Measurements from ENCODE around the gene ARRB2. TPM values are rescaled to one million over a fixed set of nuclear protein-coding genes. Genes with fewer than 3 reads are reported as not detected.

The ARRB2 gene
- polyA plus RNA-seq, 2 of the 4 experiments (the other 2 are of a cell fraction), result 61.0 to 73.1 TPM

DNA sequence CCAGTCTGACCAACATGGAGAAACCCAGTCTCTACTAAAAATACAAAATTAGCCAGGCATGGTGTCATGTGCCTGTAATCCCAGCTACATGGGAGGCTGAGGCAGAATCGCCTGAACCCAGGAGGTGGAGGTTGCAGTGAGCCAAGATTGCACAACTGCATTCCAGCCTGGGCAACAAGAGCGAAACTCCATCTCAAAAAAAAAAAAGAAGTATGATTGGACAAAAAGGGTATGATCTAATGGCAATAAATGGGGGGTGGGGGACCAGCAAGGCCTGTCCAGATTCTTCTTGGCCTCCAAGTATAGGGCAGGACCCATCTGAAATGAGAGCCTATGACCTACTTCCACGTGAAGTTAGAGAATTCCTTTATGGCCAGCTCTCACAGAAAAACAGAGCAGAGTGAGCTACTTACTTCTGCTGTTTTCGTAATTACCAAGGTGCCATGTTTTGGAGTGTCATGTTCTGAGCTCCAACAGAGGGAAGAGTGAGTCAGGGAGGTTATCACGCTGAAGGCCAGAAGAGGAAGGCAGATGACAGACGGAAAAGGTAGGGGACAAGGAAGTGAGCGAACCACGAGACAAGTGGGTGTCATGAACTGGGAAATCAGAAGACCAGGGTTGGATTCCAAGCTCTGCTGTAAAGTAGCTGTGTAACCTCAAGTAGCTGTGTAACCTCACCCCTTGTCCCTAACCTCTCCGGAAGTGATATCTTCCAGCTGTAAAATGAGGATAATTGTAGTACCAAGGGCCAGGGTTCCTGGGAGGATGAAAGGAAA lies 25.6 kb downstream of the ARRB2 start:
- Histone ChIP-seq H3K4me1 (peaks cover 15% of the 10 kb centered on the region), H3K27ac (no peak overlapping the region), H3K9me3 (no peaks in the 10 kb centered on the region), H3K4me3 (no peak overlapping the region), H3K4me2 (no peak overlapping the region)
- no peak for ATAC-seq
- no peak for TF ChIP-seq POLR2AphosphoS2 (conservative IDR thresholded peaks at IDR 0.05; ENCODE audit: low read length)
- peak in 1 of 2 experiments; percentile 54; a peak in 2 of 4 replicates for TF ChIP-seq CEBPB (IDR thresholded peaks at IDR 0.05)
- POLR2A ChIA-PET, result interaction anchor here (1.1 to 1.2 kb wide), 3 partner anchors 32 to 204 kb away, joined by 3 to 5 read pairs (median 5); partner anchors contain the start of genes PELP1, RNF167 and SLC25A11
- WGBS (ENCODE audit: missing lambda C conversion rate), result 83% methylated on average over 9 of the region's 9 CpGs
- no peak for FAIRE-seq
- DNase-seq (ENCODE audit: low read depth in 1 of 2, low spot score in 1 of 2), result no peak
- CTCF ChIA-PET, result interaction anchor here (1.0 to 10.2 kb wide), 13 partner anchors 20 to 327 kb away, joined by 3 to 115 read pairs (median 4); partner anchors contain the start of genes ARRB2, GLTPD2 and VMO1

DNA sequence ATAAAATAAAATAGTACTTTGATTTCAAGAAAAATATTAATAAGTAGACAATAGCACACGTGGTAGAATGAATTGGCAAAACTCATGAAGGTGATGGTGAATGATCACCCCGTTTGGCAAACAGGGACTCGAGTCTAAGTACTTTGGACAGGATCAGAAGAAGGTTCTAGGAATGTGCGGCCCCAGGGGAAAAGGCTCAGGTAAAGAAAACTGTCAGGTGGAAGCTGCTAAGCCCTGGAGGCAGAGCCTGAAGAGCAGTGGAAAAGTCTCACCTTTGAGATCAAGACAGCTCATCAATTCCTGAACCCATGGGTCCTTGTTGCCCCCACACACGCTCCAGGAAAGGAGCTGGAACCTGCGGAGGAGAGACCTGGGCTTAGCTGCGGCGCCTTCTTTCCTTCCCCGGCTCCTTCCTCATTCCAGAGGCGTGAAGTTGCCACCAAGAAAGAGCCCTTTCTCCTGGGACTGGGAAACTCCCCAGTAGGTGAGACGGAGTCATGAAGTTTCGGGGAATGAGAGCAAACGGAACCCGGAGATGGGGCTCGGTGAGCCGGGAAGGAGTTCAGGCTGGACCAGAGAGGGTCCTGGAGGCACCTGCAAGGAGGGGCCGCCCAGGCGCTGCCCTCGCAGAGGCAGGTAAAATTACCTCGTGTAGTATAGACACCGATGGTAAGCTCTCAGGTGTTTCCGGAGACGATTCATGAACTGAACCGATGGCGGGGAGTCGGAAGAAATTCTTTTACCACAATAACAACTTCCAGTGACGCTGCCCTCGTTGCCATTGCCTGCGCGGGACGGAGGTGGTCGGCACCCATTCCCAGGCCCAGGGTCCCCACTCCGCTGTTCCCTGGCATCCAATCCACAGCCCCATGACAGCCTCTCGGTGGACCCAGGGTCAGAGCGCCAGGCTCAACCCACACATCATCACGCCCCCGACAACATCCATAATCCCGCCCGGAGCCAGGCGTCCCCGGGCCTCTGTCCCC lies 28.0 kb downstream of the ARRB2 start:
- H3K4me1 ChIP-seq, result peaks cover 9% of the 10 kb centered on the region
- FAIRE-seq (no peak), ATAC-seq (peak in 1 of 2 experiments; percentile 6; a peak in 2 of 6 replicates), DNase-seq (ENCODE audit: low read depth in 1 of 2, low spot score in 1 of 2) (no peak)
- ChIA-PET POLR2A (interaction anchor here (1.0 to 1.8 kb wide), 2 partner anchors 28 to 52 kb away, joined by 3 to 6 read pairs; no protein-coding TSS in a partner anchor), CTCF (interaction anchor here (0.6 to 10.2 kb wide), 6 partner anchors 10 to 172 kb away, joined by 3 to 115 read pairs (median 3); partner anchors contain the start of genes ARRB2, GLTPD2 and VMO1)
- peak overlapping the region; percentile 99 for H3K4me2 ChIP-seq
- H3K9me3 ChIP-seq, result no peaks in the 10 kb centered on the region
- peak overlapping the region; percentile 86 for H3K4me3 ChIP-seq
- 75% methylated on average over 41 of the region's 41 CpGs for WGBS (ENCODE audit: missing lambda C conversion rate)
- no peak for TF ChIP-seq ZFP36 (IDR thresholded peaks at IDR 0.05; ENCODE audit: borderline replicate concordance, partially characterized antibody)
- TF ChIP-seq, protein P1, sequence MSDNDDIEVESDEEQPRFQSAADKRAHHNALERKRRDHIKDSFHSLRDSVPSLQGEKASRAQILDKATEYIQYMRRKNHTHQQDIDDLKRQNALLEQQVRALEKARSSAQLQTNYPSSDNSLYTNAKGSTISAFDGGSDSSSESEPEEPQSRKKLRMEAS (IDR thresholded peaks at IDR 0.05), result no peak
- TF ChIP-seq MAFK (IDR thresholded peaks at IDR 0.05; ENCODE audit: partially characterized antibody), result no peak
- TF ChIP-seq, protein P2, sequence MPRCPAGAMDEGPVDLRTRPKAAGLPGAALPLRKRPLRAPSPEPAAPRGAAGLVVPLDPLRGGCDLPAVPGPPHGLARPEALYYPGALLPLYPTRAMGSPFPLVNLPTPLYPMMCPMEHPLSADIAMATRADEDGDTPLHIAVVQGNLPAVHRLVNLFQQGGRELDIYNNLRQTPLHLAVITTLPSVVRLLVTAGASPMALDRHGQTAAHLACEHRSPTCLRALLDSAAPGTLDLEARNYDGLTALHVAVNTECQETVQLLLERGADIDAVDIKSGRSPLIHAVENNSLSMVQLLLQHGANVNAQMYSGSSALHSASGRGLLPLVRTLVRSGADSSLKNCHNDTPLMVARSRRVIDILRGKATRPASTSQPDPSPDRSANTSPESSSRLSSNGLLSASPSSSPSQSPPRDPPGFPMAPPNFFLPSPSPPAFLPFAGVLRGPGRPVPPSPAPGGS (IDR thresholded peaks at IDR 0.05), result no peak
- TF ChIP-seq POLR2A (IDR thresholded peaks at IDR 0.05; ENCODE audit: low read length), result no peak
- no peak for TF ChIP-seq ZSCAN20 (CRISPR knock-in tag; IDR thresholded peaks at IDR 0.05)
- TF ChIP-seq HOXB13 (CRISPR knock-in tag; IDR thresholded peaks at IDR 0.05; ENCODE audit: low read depth), result no peak
- TF ChIP-seq HOXB5 (CRISPR knock-in tag; IDR thresholded peaks at IDR 0.05), result no peak
- TF ChIP-seq, protein P3, sequence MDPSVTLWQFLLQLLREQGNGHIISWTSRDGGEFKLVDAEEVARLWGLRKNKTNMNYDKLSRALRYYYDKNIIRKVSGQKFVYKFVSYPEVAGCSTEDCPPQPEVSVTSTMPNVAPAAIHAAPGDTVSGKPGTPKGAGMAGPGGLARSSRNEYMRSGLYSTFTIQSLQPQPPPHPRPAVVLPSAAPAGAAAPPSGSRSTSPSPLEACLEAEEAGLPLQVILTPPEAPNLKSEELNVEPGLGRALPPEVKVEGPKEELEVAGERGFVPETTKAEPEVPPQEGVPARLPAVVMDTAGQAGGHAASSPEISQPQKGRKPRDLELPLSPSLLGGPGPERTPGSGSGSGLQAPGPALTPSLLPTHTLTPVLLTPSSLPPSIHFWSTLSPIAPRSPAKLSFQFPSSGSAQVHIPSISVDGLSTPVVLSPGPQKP (IDR thresholded peaks at IDR 0.05; ENCODE audit: low read depth, low read length), result no peak
- no peak for TF ChIP-seq EHMT2 (IDR thresholded peaks at IDR 0.05; ENCODE audit: low read depth)
- no peak for TF ChIP-seq RNF2 (IDR thresholded peaks at IDR 0.05; ENCODE audit: borderline replicate concordance, low read depth)
- no peak for TF ChIP-seq ESRRA (IDR thresholded peaks at IDR 0.05; ENCODE audit: borderline replicate concordance, low read length)
- TF ChIP-seq CBX2 (IDR thresholded peaks at IDR 0.05; ENCODE audit: borderline replicate concordance, low read depth), result no peak
- no peak for TF ChIP-seq MYC (IDR thresholded peaks at IDR 0.05; ENCODE audit: borderline replicate concordance, low read length)
- no peak for TF ChIP-seq FOSL2 (IDR thresholded peaks at IDR 0.05)
- TF ChIP-seq FOSL2 (CRISPR knock-in tag; IDR thresholded peaks at IDR 0.05), result no peak
- TF ChIP-seq MAZ (IDR thresholded peaks at IDR 0.05; ENCODE audit: borderline replicate concordance, low read depth, low read length), result no peak
- no peak for TF ChIP-seq JUN (IDR thresholded peaks at IDR 0.05)
- H3K27ac ChIP-seq, result peak overlapping the region; percentile 79 to 87; a peak in 5 of 6 replicates
